ENCODE measurements around the gene SORT1.

Gene SORT1

GRCh38 chr1:109259674-109260557, 137.8 kb downstream of the SORT1 start:
- no peak for DNase-seq (ENCODE audit: low spot score)

Data from COLO829 (cell line).